ENCODE results near the gene PSMB11.

PSMB11 gene

GRCh38 chr14:23051141-23052057, 9.4 kb downstream of the PSMB11 start:
- Histone ChIP-seq H3K36me3 (replicated peaks; ENCODE audit: low read depth, low read length) (no peaks in the 10 kb centered on the region), H3K4me1 (ENCODE audit: low read length) (peaks cover 7% of the 10 kb centered on the region), H3K9ac (ENCODE audit: low read length) (no peak overlapping the region), H4K20me1 (ENCODE audit: insufficient read depth, low read length) (no peaks in the 10 kb centered on the region), H3K27ac (ENCODE audit: low read length) (no peak overlapping the region), H3K4me2 (ENCODE audit: low read length) (no peak overlapping the region), H3K27me3 (ENCODE audit: low read depth, low read length) (no peaks in the 10 kb centered on the region), H3K4me3 (ENCODE audit: low read length) (no peak overlapping the region), H2AFZ (ENCODE audit: low read depth, low read length) (no peak overlapping the region), H3K79me2 (ENCODE audit: low read length) (no peaks in the 10 kb centered on the region), H3K9me3 (ENCODE audit: insufficient read depth, low read length) (no peaks in the 10 kb centered on the region)
- no peak for TF ChIP-seq EZH2phosphoT487 (IDR thresholded peaks at IDR 0.05; ENCODE audit: low read depth)
- TF ChIP-seq, protein P1, sequence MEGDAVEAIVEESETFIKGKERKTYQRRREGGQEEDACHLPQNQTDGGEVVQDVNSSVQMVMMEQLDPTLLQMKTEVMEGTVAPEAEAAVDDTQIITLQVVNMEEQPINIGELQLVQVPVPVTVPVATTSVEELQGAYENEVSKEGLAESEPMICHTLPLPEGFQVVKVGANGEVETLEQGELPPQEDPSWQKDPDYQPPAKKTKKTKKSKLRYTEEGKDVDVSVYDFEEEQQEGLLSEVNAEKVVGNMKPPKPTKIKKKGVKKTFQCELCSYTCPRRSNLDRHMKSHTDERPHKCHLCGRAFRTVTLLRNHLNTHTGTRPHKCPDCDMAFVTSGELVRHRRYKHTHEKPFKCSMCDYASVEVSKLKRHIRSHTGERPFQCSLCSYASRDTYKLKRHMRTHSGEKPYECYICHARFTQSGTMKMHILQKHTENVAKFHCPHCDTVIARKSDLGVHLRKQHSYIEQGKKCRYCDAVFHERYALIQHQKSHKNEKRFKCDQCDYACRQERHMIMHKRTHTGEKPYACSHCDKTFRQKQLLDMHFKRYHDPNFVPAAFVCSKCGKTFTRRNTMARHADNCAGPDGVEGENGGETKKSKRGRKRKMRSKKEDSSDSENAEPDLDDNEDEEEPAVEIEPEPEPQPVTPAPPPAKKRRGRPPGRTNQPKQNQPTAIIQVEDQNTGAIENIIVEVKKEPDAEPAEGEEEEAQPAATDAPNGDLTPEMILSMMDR (IDR thresholded peaks at IDR 0.05; ENCODE audit: low read depth, low read length), result no peak

- no peak overlapping the region for H3K9ac ChIP-seq (ENCODE audit: low read length)
- no peak overlapping the region for H2AFZ ChIP-seq (ENCODE audit: low read depth, low read length)
- H3K4me1 ChIP-seq (ENCODE audit: low read length), result peaks cover 15% of the 10 kb centered on the region
- H3K4me3 ChIP-seq (ENCODE audit: low read length), result no peak overlapping the region
- H3K9me3 ChIP-seq (ENCODE audit: insufficient read depth, low read length), result no peaks in the 10 kb centered on the region
- H3K27me3 ChIP-seq (ENCODE audit: low read depth, low read length), result peaks cover 7% of the 10 kb centered on the region; the same call in 1 of the 2 replicates
- H3K27ac ChIP-seq (ENCODE audit: low read length), result no peak overlapping the region
- TF ChIP-seq EZH2phosphoT487 (IDR thresholded peaks at IDR 0.05; ENCODE audit: low read depth), result no peak
- TF ChIP-seq, protein P1 (IDR thresholded peaks at IDR 0.05; ENCODE audit: low read depth, low read length), result peak; percentile 14; the same call in 1 of the 2 replicates
- no peak overlapping the region for H3K4me2 ChIP-seq (ENCODE audit: low read length)
- no peaks in the 10 kb centered on the region for H3K36me3 ChIP-seq (replicated peaks; ENCODE audit: low read depth, low read length)
- H4K20me1 ChIP-seq (ENCODE audit: insufficient read depth, low read length), result no peaks in the 10 kb centered on the region
- H3K79me2 ChIP-seq (ENCODE audit: low read length), result no peaks in the 10 kb centered on the region
Measured at GRCh38 chr14:23052182-23052623, 10.2 kb downstream of the PSMB11 start.

GRCh38 chr14:23052671-23053070, 10.7 kb downstream of the PSMB11 start:
- H4K20me1 ChIP-seq (ENCODE audit: insufficient read depth, low read length), result peaks cover under 1% of the 10 kb centered on the region; the same call in 1 of the 2 replicates

DNA sequence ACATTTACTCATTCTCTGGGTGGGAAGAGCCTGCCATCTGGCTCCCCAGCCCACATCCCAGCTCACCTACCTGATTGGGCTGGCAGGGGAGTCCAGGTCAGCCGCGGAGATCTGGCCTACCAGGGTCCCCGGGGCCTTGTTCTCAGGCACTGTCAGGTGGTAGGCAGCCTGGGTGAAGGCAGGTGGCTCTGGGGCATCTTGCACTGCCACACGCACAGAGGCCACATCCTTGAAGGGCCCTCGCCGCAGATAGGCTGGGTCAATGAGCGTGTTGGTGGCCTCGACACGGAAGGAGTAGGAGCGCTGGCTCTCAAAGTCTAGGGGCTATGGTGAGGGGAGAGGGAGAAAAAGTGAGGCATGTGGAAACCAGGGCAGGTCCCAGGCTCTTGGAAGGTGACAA, 11.4 kb downstream of the PSMB11 start:
- no peak overlapping the region for H3K27ac ChIP-seq (ENCODE audit: low read length)
- no peaks in the 10 kb centered on the region for H3K79me2 ChIP-seq (ENCODE audit: low read length)
- TF ChIP-seq EZH2phosphoT487 (IDR thresholded peaks at IDR 0.05; ENCODE audit: low read depth), result no peak
- TF ChIP-seq, protein P1 (IDR thresholded peaks at IDR 0.05; ENCODE audit: low read depth, low read length), result no peak
- no peak overlapping the region for H3K9ac ChIP-seq (ENCODE audit: low read length)
- H3K36me3 ChIP-seq (replicated peaks; ENCODE audit: low read depth, low read length), result no peaks in the 10 kb centered on the region
- H3K4me2 ChIP-seq (ENCODE audit: low read length), result no peak overlapping the region
- H2AFZ ChIP-seq (ENCODE audit: low read depth, low read length), result no peak overlapping the region
- peaks cover 20% of the 10 kb centered on the region for H3K4me1 ChIP-seq (ENCODE audit: low read length)
- no peak overlapping the region for H3K4me3 ChIP-seq (ENCODE audit: low read length)
- peaks cover 5% of the 10 kb centered on the region; the same call in 1 of the 2 replicates for H4K20me1 ChIP-seq (ENCODE audit: insufficient read depth, low read length)
- peaks cover 7% of the 10 kb centered on the region; the same call in 1 of the 2 replicates for H3K27me3 ChIP-seq (ENCODE audit: low read depth, low read length)
- H3K9me3 ChIP-seq (ENCODE audit: insufficient read depth, low read length), result no peaks in the 10 kb centered on the region

More at GRCh38 chr14:23052671-23053070, 10.7 kb downstream of the PSMB11 start:
- Histone ChIP-seq H3K36me3 (replicated peaks; ENCODE audit: low read depth, low read length) (no peaks in the 10 kb centered on the region), H3K27ac (ENCODE audit: low read length) (no peak overlapping the region), H3K79me2 (ENCODE audit: low read length) (no peaks in the 10 kb centered on the region), H3K27me3 (ENCODE audit: low read depth, low read length) (peaks cover 7% of the 10 kb centered on the region; the same call in 1 of the 2 replicates), H3K4me3 (ENCODE audit: low read length) (no peak overlapping the region), H3K9me3 (ENCODE audit: insufficient read depth, low read length) (no peaks in the 10 kb centered on the region), H2AFZ (ENCODE audit: low read depth, low read length) (no peak overlapping the region), H3K4me2 (ENCODE audit: low read length) (no peak overlapping the region), H3K4me1 (ENCODE audit: low read length) (peaks cover 15% of the 10 kb centered on the region), H3K9ac (ENCODE audit: low read length) (no peak overlapping the region)
- TF ChIP-seq EZH2phosphoT487 (IDR thresholded peaks at IDR 0.05; ENCODE audit: low read depth), result no peak
- TF ChIP-seq, protein P1 (IDR thresholded peaks at IDR 0.05; ENCODE audit: low read depth, low read length), result no peak
